NK-92 (cell line): Measurements from ENCODE around the gene QKI.

Source experiments
- DNase-seq: peaks from one replicate; lab custom pipeline; 2025; ENCODE audit not compliant: unreplicated experiment; lab: John Stamatoyannopoulos, UW

The QKI gene

GRCh38 chr6:163527291-163527690 is 112.8 kb downstream of the QKI start:
- DNase-seq, result no peak

- DNase-seq, result no peak
Measured at GRCh38 chr6:163529605-163530004, 115.1 kb downstream of the QKI start.

- DNase-seq, result no peak
Measured at GRCh38 chr6:163530406-163530805, 115.9 kb downstream of the QKI start.

GRCh38 chr6:163531122-163531521 is 116.6 kb downstream of the QKI start:
- DNase-seq, result no peak

GRCh38 chr6:163532526-163533078 is 118.1 kb downstream of the QKI start:
- no peak for DNase-seq

- no peak for DNase-seq
Measured at GRCh38 chr6:163533443-163533842, 118.9 kb downstream of the QKI start.

GRCh38 chr6:163536770-163537169 is 122.3 kb downstream of the QKI start:
- no peak for DNase-seq

- DNase-seq, result no peak
Measured at GRCh38 chr6:163538331-163538730, 123.8 kb downstream of the QKI start.

- DNase-seq, result no peak
Measured at GRCh38 chr6:163539101-163539762, 124.7 kb downstream of the QKI start.

GRCh38 chr6:163543321-163543720 is 128.8 kb downstream of the QKI start:
- no peak for DNase-seq

GRCh38 chr6:163545370-163545769 is 130.9 kb downstream of the QKI start:
- DNase-seq, result no peak

- no peak for DNase-seq
Measured at GRCh38 chr6:163547287-163547686, 132.8 kb downstream of the QKI start.

GRCh38 chr6:163548624-163549023 is 134.1 kb downstream of the QKI start:
- DNase-seq, result no peak

GRCh38 chr6:163554032-163554431 is 139.5 kb downstream of the QKI start:
- DNase-seq, result no peak

- DNase-seq, result no peak
Measured at GRCh38 chr6:163554663-163555062, 140.1 kb downstream of the QKI start.

- no peak for DNase-seq
Measured at GRCh38 chr6:163559661-163560060, 145.1 kb downstream of the QKI start.

- DNase-seq, result no peak
Measured at GRCh38 chr6:163563318-163563717, 148.8 kb downstream of the QKI start.

- no peak for DNase-seq
Measured at GRCh38 chr6:163564534-163564933, 150.0 kb downstream of the QKI start.

- DNase-seq, result no peak
Measured at GRCh38 chr6:163565140-163565539, 150.6 kb downstream of the QKI start.

GRCh38 chr6:163566056-163566455 is 151.5 kb downstream of the QKI start:
- DNase-seq, result no peak

- DNase-seq, result no peak
Measured at GRCh38 chr6:163568275-163568674, 153.8 kb downstream of the QKI start.

- no peak for DNase-seq
Measured at GRCh38 chr6:163570579-163571231, 156.2 kb downstream of the QKI start.

- no peak for DNase-seq
Measured at GRCh38 chr6:163571730-163572129, 157.2 kb downstream of the QKI start.
